HG03558 (cell line): ENCODE results near the gene MYH6.

ENCODE experiments used
- ATAC-seq: cut with Tn5 transposase; IDR thresholded peaks from one replicate; pipeline ENCODE4 v1.9.1; 2021; ENCODE audit warnings: moderate number of reproducible peaks; ENCODE audit not compliant: unreplicated experiment; ENCODE audit errors: extremely low read depth

Gene MYH6

GRCh38 chr14:23345987-23346692, 61.9 kb downstream of the MYH6 start:
- ATAC-seq: no peak

- ATAC-seq: no peak
Measured at GRCh38 chr14:23344481-23344880, 63.6 kb downstream of the MYH6 start.

GRCh38 chr14:23339506-23340268, 68.4 kb downstream of the MYH6 start:
- no peak for ATAC-seq

DNA sequence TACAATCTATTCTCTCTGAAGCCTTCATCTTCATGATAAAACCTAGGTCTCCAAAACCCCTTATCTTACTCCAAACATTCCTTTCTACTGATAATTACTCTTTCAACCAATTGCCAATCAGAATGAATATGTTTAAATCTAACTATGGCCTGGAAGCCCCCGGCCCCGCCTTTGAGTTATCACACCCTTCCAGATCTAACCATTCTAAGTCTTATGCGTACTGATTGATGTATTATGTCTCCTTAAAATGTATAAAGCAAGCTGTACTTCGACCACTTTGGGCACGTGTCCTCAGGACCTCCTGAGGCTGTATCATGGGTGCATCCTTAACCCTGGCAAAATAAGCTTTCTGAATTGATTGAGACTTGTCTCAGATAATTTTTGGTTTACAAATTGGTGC, 72.5 kb downstream of the MYH6 start:
- no peak for ATAC-seq
